ENCODE results near the gene FSIP2. TPM values are rescaled to one million over a fixed set of nuclear protein-coding genes. Genes with fewer than 3 reads are reported as not detected.

Gene FSIP2
- total and polyA plus RNA-seq, 2 of the 13 experiments (the other 11 are each of a cell fraction or from before 2014, with no cell fraction given), result 0.01 to 0.07 TPM

DNA sequence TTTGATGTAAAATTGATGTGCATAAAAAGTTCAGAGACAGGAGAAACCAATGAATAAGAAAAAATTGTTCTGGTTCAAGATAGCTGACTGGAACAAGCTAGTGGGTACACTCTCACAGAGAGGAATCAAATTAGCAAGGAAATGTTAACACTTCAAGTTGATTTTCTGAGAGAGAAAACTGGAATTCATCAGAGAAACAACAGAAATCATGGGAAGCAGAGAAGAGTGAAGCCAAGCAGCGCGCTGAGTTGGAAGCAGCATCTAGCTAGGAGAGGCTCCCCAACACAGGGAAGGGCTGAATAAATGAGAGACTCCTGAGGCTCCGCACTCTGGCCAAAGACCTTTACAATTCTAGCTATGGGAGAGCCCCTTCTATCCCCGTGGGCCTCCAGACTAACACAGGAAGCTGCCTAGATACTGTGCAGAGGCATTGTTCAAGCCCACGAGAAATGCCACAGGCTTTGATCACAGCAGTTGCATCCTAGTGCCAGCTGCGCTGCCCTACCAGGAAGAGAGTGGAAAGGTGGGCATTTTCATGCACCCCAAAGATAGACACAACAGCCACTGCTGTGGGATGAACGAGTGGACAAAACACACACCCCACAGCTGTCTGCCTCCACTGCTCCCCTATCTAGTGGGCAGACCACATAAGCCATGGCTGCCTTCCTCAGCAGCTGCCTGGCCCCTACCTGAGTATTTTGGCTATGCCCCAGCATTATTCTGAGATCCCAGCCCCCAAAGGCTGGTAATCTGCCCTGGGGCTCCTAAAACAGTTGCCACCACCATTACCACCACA is 136.7 kb downstream of the FSIP2 start:
- in situ Hi-C loops (cut with HindIII; ENCODE audit: extremely low pct_ligation_motif_present, low pct_unique_long_range_greater_than_20kb), result no loop called here
- ChIA-PET CTCF (ENCODE audit: low intra/inter-chr PET ratio, low total read pairs) (no interaction called here), POLR2A (no interaction called here)
- H3K9me3 ChIP-seq (ENCODE audit: low read length), result no peaks in the 10 kb centered on the region
- no peak overlapping the region for H3K4me3 ChIP-seq (replicated peaks in 1 of 3; ENCODE audit: insufficient read depth in 1 of 3, low read depth in 2 of 3, low read length in 3 of 3)
- H4K20me1 ChIP-seq (ENCODE audit: insufficient read depth, low read length), result no peaks in the 10 kb centered on the region
- no peak overlapping the region for H3K4me2 ChIP-seq (ENCODE audit: low read depth, low read length)
- no peak for DNase-seq (ENCODE audit: low spot score)
- no peak for TF ChIP-seq ZNF563 (CRISPR knock-in tag; IDR thresholded peaks at IDR 0.05)
- no peak overlapping the region for H3K27ac ChIP-seq (ENCODE audit: extremely low read length, insufficient read depth, low read length)
- H3K36me3 ChIP-seq (replicated peaks in 1 of 2; ENCODE audit: control insufficient read depth in 1 of 2, insufficient read depth in 2 of 2, low read length in 2 of 2), result no peaks in the 10 kb centered on the region
- H2AFZ ChIP-seq (ENCODE audit: low read length), result no peak overlapping the region
- peak; percentile 42 for ATAC-seq
- FAIRE-seq, result no peak
- no peak overlapping the region for H3K9ac ChIP-seq (ENCODE audit: insufficient read depth, low read depth, low read length)
- H3K79me2 ChIP-seq (ENCODE audit: insufficient read depth, low read length), result no peaks in the 10 kb centered on the region
- WGBS (ENCODE audit: low lambda C conversion rate), result 89% methylated on average over 5 of the region's 7 CpGs
- H3K27me3 ChIP-seq (ENCODE audit: control insufficient read depth in 1 of 2, insufficient read depth in 2 of 2, low read length in 2 of 2), result no peaks in the 10 kb centered on the region
- intact Hi-C loops (cut with micrococcal nuclease; ENCODE audit: unreplicated experiment), result no loop called here
- H3K4me1 ChIP-seq (ENCODE audit: insufficient read depth, low read length), result no peaks in the 10 kb centered on the region
- BruUV-seq (replicated peaks), result no TSS peak

GRCh38 chr2:185876234-185876633 is 137.6 kb downstream of the FSIP2 start:
- 70% methylated on average over 3 of the region's 3 CpGs for WGBS (ENCODE audit: low lambda C conversion rate)
- in situ Hi-C loops (cut with HindIII; ENCODE audit: extremely low pct_ligation_motif_present, low pct_unique_long_range_greater_than_20kb), result no loop called here
- no peak overlapping the region for H3K4me3 ChIP-seq (replicated peaks in 1 of 3; ENCODE audit: insufficient read depth in 1 of 3, low read depth in 2 of 3, low read length in 3 of 3)
- no peak for DNase-seq (ENCODE audit: low spot score)
- no peaks in the 10 kb centered on the region for H4K20me1 ChIP-seq (ENCODE audit: insufficient read depth, low read length)
- ATAC-seq, result peak; percentile 54
- intact Hi-C loops (cut with micrococcal nuclease; ENCODE audit: unreplicated experiment), result no loop called here
- H3K9me3 ChIP-seq (ENCODE audit: low read length), result no peaks in the 10 kb centered on the region
- H2AFZ ChIP-seq (ENCODE audit: low read length), result no peak overlapping the region
- H3K9ac ChIP-seq (ENCODE audit: insufficient read depth, low read depth, low read length), result no peak overlapping the region
- H3K36me3 ChIP-seq (replicated peaks in 1 of 2; ENCODE audit: control insufficient read depth in 1 of 2, insufficient read depth in 2 of 2, low read length in 2 of 2), result no peaks in the 10 kb centered on the region
- no TSS peak for BruUV-seq (replicated peaks)
- ChIA-PET CTCF (ENCODE audit: low intra/inter-chr PET ratio, low total read pairs) (no interaction called here), POLR2A (no interaction called here)
- no peak for FAIRE-seq
- H3K27me3 ChIP-seq (ENCODE audit: control insufficient read depth in 1 of 2, insufficient read depth in 2 of 2, low read length in 2 of 2), result no peaks in the 10 kb centered on the region
- H3K4me1 ChIP-seq (ENCODE audit: insufficient read depth, low read length), result no peaks in the 10 kb centered on the region
- H3K27ac ChIP-seq (ENCODE audit: extremely low read length, insufficient read depth, low read length), result no peak overlapping the region
- no peak overlapping the region for H3K4me2 ChIP-seq (ENCODE audit: low read depth, low read length)
- no peaks in the 10 kb centered on the region for H3K79me2 ChIP-seq (ENCODE audit: insufficient read depth, low read length)
- TF ChIP-seq ZNF333 (CRISPR knock-in tag; IDR thresholded peaks at IDR 0.05; ENCODE audit: borderline replicate concordance), result no peak
- TF ChIP-seq ZNF256 (CRISPR knock-in tag; conservative IDR thresholded peaks at IDR 0.05), result no peak
- TF ChIP-seq, protein P1, sequence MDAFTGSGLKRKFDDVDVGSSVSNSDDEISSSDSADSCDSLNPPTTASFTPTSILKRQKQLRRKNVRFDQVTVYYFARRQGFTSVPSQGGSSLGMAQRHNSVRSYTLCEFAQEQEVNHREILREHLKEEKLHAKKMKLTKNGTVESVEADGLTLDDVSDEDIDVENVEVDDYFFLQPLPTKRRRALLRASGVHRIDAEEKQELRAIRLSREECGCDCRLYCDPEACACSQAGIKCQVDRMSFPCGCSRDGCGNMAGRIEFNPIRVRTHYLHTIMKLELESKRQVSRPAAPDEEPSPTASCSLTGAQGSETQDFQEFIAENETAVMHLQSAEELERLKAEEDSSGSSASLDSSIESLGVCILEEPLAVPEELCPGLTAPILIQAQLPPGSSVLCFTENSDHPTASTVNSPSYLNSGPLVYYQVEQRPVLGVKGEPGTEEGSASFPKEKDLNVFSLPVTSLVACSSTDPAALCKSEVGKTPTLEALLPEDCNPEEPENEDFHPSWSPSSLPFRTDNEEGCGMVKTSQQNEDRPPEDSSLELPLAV (CRISPR knock-in tag; conservative IDR thresholded peaks at IDR 0.05; ENCODE audit: low read depth), result no peak
- no peak for TF ChIP-seq ZNF558 (CRISPR knock-in tag; IDR thresholded peaks at IDR 0.05; ENCODE audit: borderline replicate concordance)
- TF ChIP-seq ATF3 (CRISPR knock-in tag; IDR thresholded peaks at IDR 0.05), result no peak
- TF ChIP-seq, protein P2, sequence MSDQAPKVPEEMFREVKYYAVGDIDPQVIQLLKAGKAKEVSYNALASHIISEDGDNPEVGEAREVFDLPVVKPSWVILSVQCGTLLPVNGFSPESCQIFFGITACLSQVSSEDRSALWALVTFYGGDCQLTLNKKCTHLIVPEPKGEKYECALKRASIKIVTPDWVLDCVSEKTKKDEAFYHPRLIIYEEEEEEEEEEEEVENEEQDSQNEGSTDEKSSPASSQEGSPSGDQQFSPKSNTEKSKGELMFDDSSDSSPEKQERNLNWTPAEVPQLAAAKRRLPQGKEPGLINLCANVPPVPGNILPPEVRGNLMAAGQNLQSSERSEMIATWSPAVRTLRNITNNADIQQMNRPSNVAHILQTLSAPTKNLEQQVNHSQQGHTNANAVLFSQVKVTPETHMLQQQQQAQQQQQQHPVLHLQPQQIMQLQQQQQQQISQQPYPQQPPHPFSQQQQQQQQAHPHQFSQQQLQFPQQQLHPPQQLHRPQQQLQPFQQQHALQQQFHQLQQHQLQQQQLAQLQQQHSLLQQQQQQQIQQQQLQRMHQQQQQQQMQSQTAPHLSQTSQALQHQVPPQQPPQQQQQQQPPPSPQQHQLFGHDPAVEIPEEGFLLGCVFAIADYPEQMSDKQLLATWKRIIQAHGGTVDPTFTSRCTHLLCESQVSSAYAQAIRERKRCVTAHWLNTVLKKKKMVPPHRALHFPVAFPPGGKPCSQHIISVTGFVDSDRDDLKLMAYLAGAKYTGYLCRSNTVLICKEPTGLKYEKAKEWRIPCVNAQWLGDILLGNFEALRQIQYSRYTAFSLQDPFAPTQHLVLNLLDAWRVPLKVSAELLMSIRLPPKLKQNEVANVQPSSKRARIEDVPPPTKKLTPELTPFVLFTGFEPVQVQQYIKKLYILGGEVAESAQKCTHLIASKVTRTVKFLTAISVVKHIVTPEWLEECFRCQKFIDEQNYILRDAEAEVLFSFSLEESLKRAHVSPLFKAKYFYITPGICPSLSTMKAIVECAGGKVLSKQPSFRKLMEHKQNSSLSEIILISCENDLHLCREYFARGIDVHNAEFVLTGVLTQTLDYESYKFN (CRISPR knock-in tag; conservative IDR thresholded peaks at IDR 0.05), result no peak
- TF ChIP-seq ZNF75D (CRISPR knock-in tag; IDR thresholded peaks at IDR 0.05; ENCODE audit: borderline replicate concordance), result no peak
- TF ChIP-seq MIER3 (CRISPR knock-in tag; IDR thresholded peaks at IDR 0.05; ENCODE audit: borderline replicate concordance), result no peak
- TF ChIP-seq AKAP8 (CRISPR knock-in tag; IDR thresholded peaks at IDR 0.05), result no peak
- TF ChIP-seq ATRX (CRISPR knock-in tag; IDR thresholded peaks at IDR 0.05; ENCODE audit: borderline replicate concordance), result no peak
